ENCODE data around the gene RFWD3. TPM values are rescaled to one million over a fixed set of nuclear protein-coding genes. Genes with fewer than 3 reads are reported as not detected.

RFWD3 gene
- total RNA-seq, 1 donor from 2014 or later, result 43.8 TPM

GRCh38 chr16:74633686-74634085 is 33.0 kb downstream of the RFWD3 start:
- Mint-ChIP-seq H3K4me3 (ENCODE audit: unreplicated experiment) (no peak overlapping the region), H3K27me3 (ENCODE audit: unreplicated experiment) (no peaks in the 10 kb centered on the region), H3K27ac (ENCODE audit: unreplicated experiment) (peak overlapping the region; percentile 9), H3K4me1 (ENCODE audit: unreplicated experiment) (no peaks in the 10 kb centered on the region), H3K9me3 (ENCODE audit: unreplicated experiment) (no peaks in the 10 kb centered on the region), H3K36me3 (ENCODE audit: low read depth, unreplicated experiment) (peaks cover 20% of the 10 kb centered on the region)
- no peak for DNase-seq (ENCODE audit: low spot score)
- TF ChIP-seq CTCF (IDR thresholded peaks at IDR 0.05; ENCODE audit: unreplicated experiment), result no peak

GRCh38 chr16:74627506-74628220 is 39.0 kb downstream of the RFWD3 start:
- H3K4me1 Mint-ChIP-seq (ENCODE audit: unreplicated experiment), result no peaks in the 10 kb centered on the region
- TF ChIP-seq CTCF (IDR thresholded peaks at IDR 0.05; ENCODE audit: unreplicated experiment), result no peak
- DNase-seq (ENCODE audit: low spot score), result no peak
- H3K4me3 Mint-ChIP-seq (ENCODE audit: unreplicated experiment), result peak overlapping the region; percentile 18
- H3K27ac Mint-ChIP-seq (ENCODE audit: unreplicated experiment), result peak overlapping the region; percentile 48
- H3K9me3 Mint-ChIP-seq (ENCODE audit: unreplicated experiment), result no peaks in the 10 kb centered on the region
- peaks cover 34% of the 10 kb centered on the region for H3K36me3 Mint-ChIP-seq (ENCODE audit: low read depth, unreplicated experiment)
- H3K27me3 Mint-ChIP-seq (ENCODE audit: unreplicated experiment), result no peaks in the 10 kb centered on the region

DNA sequence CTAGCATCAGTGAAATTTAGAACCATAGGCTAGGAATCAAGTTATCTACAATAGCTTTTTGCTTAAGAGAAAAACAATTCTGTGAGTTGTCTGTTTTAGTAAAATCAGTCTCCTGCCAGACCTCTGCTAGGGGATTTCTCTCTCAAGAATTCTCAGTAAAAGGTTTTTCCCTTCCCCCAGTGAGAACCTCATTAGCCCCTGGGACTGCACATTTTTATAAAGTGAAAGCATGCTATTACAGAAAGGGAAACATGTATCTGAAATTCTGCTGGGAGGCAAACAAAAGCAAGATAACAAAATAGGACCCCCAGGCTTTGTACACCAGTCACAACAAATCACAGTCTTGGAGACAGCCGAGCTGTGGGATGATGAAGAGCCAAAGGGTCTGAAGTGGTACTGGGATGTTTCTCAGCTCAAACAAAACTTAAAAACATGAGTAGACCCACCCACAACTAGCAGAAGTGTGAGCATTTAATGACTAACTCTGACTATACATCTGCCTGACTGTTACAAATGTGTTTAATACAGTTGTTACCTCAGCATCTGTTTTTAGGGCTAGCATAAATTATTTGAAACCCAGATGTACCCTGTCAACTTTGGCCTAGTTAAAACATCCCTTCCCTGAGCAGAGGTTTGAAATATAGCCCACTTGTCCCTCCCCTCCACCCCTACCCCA is 39.8 kb downstream of the RFWD3 start:
- H3K9me3 Mint-ChIP-seq (ENCODE audit: unreplicated experiment), result no peaks in the 10 kb centered on the region
- H3K4me3 Mint-ChIP-seq (ENCODE audit: unreplicated experiment), result no peak overlapping the region
- H3K27ac Mint-ChIP-seq (ENCODE audit: unreplicated experiment), result no peak overlapping the region
- peaks cover 34% of the 10 kb centered on the region for H3K36me3 Mint-ChIP-seq (ENCODE audit: low read depth, unreplicated experiment)
- no peak for TF ChIP-seq CTCF (IDR thresholded peaks at IDR 0.05; ENCODE audit: unreplicated experiment)
- no peaks in the 10 kb centered on the region for H3K4me1 Mint-ChIP-seq (ENCODE audit: unreplicated experiment)
- no peaks in the 10 kb centered on the region for H3K27me3 Mint-ChIP-seq (ENCODE audit: unreplicated experiment)
- no peak for DNase-seq (ENCODE audit: low spot score)

GRCh38 chr16:74625500-74626350 is 41.0 kb downstream of the RFWD3 start:
- Mint-ChIP-seq H3K4me1 (ENCODE audit: unreplicated experiment) (no peaks in the 10 kb centered on the region), H3K4me3 (ENCODE audit: unreplicated experiment) (no peak overlapping the region), H3K27me3 (ENCODE audit: unreplicated experiment) (no peaks in the 10 kb centered on the region), H3K27ac (ENCODE audit: unreplicated experiment) (no peak overlapping the region), H3K36me3 (ENCODE audit: low read depth, unreplicated experiment) (peaks cover 35% of the 10 kb centered on the region), H3K9me3 (ENCODE audit: unreplicated experiment) (no peaks in the 10 kb centered on the region)
- no peak for TF ChIP-seq CTCF (IDR thresholded peaks at IDR 0.05; ENCODE audit: unreplicated experiment)
- no peak for DNase-seq (ENCODE audit: low spot score)
